ENCODE results near the gene HOXB7.
A peak's percentile ranks its signal among the peaks of the same experiment; 100 is the strongest.

HOXB7 gene

GRCh38 chr17:48603959-48604769, 6.7 kb downstream of the HOXB7 start:
- H3K27me3 ChIP-seq (ENCODE audit: insufficient read depth, low read depth) = peaks cover 50% of the 10 kb centered on the region
- no peaks in the 10 kb centered on the region for H4K20me1 ChIP-seq (ENCODE audit: insufficient read depth)

GRCh38 chr17:48601539-48602425, 9.0 kb downstream of the HOXB7 start:
- H3K27ac ChIP-seq = no peak overlapping the region
- no peaks in the 10 kb centered on the region for H4K20me1 ChIP-seq (ENCODE audit: insufficient read depth)
- H2AFZ ChIP-seq (ENCODE audit: low read depth) = peak overlapping the region; percentile 38; the same call in 1 of the 2 replicates
- H3K4me2 ChIP-seq = peak overlapping the region; percentile 40; the same call in 1 of the 2 replicates
- peaks cover 6% of the 10 kb centered on the region for H3K4me1 ChIP-seq (ENCODE audit: low read depth, poor library complexity, severe bottlenecking)
- no peaks in the 10 kb centered on the region for H3K79me2 ChIP-seq (ENCODE audit: insufficient read depth, low read depth)
- TF ChIP-seq CTCF (conservative IDR thresholded peaks at IDR 0.05; ENCODE audit: low read depth, low read length) = no peak
- no peak overlapping the region for H3K9ac ChIP-seq
- H3K4me3 ChIP-seq (IDR thresholded peaks at IDR 0.05; ENCODE audit: insufficient read depth, low read depth, low read length) = no peak overlapping the region
- no peaks in the 10 kb centered on the region for H3K36me3 ChIP-seq (ENCODE audit: insufficient read depth)
- H3K27me3 ChIP-seq (ENCODE audit: insufficient read depth, low read depth) = peaks cover 71% of the 10 kb centered on the region

More at GRCh38 chr17:48603959-48604769, 6.7 kb downstream of the HOXB7 start:
- no peak overlapping the region for H3K27ac ChIP-seq
- H3K9ac ChIP-seq = no peak overlapping the region
- TF ChIP-seq CTCF (conservative IDR thresholded peaks at IDR 0.05; ENCODE audit: low read depth, low read length) = no peak
- H3K79me2 ChIP-seq (ENCODE audit: insufficient read depth, low read depth) = no peaks in the 10 kb centered on the region
- peak overlapping the region; percentile 33 for H3K4me2 ChIP-seq
- peaks cover 14% of the 10 kb centered on the region for H3K4me1 ChIP-seq (ENCODE audit: low read depth, poor library complexity, severe bottlenecking)
- no peak overlapping the region for H3K4me3 ChIP-seq (IDR thresholded peaks at IDR 0.05; ENCODE audit: insufficient read depth, low read depth, low read length)
- no peak overlapping the region for H2AFZ ChIP-seq (ENCODE audit: low read depth)
- H3K36me3 ChIP-seq (ENCODE audit: insufficient read depth) = no peaks in the 10 kb centered on the region

- Histone ChIP-seq H4K20me1 (ENCODE audit: insufficient read depth) (no peaks in the 10 kb centered on the region), H2AFZ (ENCODE audit: low read depth) (no peak overlapping the region), H3K9ac (no peak overlapping the region), H3K27me3 (ENCODE audit: insufficient read depth, low read depth) (peaks cover 71% of the 10 kb centered on the region), H3K4me1 (ENCODE audit: low read depth, poor library complexity, severe bottlenecking) (peaks cover 6% of the 10 kb centered on the region), H3K36me3 (ENCODE audit: insufficient read depth) (no peaks in the 10 kb centered on the region), H3K79me2 (ENCODE audit: insufficient read depth, low read depth) (no peaks in the 10 kb centered on the region), H3K4me3 (IDR thresholded peaks at IDR 0.05; ENCODE audit: insufficient read depth, low read depth, low read length) (no peak overlapping the region), H3K4me2 (no peak overlapping the region), H3K27ac (no peak overlapping the region)
- TF ChIP-seq CTCF (conservative IDR thresholded peaks at IDR 0.05; ENCODE audit: low read depth, low read length) = no peak
These were observed 9.6 kb downstream of the HOXB7 start for GRCh38 chr17:48601207-48601538.

GRCh38 chr17:48600244-48601098, 10.3 kb downstream of the HOXB7 start:
- Histone ChIP-seq H2AFZ (ENCODE audit: low read depth) (no peak overlapping the region), H3K79me2 (ENCODE audit: insufficient read depth, low read depth) (no peaks in the 10 kb centered on the region), H3K27ac (no peak overlapping the region), H4K20me1 (ENCODE audit: insufficient read depth) (no peaks in the 10 kb centered on the region), H3K4me3 (IDR thresholded peaks at IDR 0.05; ENCODE audit: insufficient read depth, low read depth, low read length) (no peak overlapping the region), H3K9ac (no peak overlapping the region), H3K27me3 (ENCODE audit: insufficient read depth, low read depth) (peaks cover 71% of the 10 kb centered on the region), H3K4me2 (no peak overlapping the region), H3K36me3 (ENCODE audit: insufficient read depth) (no peaks in the 10 kb centered on the region), H3K4me1 (ENCODE audit: low read depth, poor library complexity, severe bottlenecking) (peaks cover 6% of the 10 kb centered on the region)
- no peak for TF ChIP-seq CTCF (conservative IDR thresholded peaks at IDR 0.05; ENCODE audit: low read depth, low read length)
